ENCODE data around the gene GPI. TPM values are rescaled to one million over a fixed set of nuclear protein-coding genes. Genes with fewer than 3 reads are reported as not detected.

GPI gene
- total and polyA plus RNA-seq, 2 of the 13 experiments (the other 11 are each of a cell fraction or from before 2014, with no cell fraction given) = 147 to 167 TPM

DNA sequence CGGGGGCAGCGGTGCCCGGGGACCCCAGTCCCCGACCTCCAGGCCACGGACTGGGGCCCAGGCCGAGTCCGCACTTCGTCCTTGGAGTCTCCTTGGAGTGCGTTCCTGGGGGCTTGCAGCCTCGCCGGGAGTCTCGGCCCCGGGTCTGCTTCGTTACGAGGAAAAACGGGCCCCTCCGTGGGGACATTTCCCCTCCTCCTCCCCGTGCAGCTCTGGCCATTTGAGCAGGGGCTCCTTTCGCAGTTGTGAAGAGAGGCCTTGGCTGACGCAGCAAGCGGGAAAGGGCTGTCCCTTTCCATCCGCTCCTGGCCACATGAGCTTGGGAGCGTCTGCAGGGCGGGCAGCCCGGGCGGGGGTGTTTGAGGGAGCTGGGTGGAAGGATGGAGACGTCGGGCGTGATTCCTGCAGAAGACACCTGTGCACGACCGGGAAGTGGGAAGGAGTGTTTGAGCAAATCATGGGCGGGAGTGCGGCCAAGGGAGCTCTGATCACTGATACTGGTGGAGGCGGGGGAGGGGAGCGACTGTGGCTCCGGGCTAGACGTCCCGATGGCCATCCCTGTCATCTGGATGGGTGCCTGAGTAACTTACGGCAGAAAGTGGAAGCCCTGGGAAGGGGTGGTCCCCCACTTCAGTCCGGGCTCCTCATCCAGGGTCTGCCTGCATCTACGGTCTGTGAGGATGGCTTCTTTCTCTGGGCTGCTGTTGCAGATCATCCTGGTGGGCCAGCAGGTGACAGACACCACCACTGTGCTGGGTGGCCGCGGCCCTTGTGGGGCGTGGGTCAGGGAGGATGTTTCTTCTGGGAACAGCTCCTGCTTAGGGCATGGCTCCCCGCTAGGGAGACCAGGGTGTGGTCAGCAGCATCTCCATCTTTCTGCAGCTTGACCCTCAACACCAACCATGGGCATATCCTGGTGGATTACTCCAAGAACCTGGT, 736 bp downstream of the GPI start (continued):
- TF ChIP-seq, protein P1, sequence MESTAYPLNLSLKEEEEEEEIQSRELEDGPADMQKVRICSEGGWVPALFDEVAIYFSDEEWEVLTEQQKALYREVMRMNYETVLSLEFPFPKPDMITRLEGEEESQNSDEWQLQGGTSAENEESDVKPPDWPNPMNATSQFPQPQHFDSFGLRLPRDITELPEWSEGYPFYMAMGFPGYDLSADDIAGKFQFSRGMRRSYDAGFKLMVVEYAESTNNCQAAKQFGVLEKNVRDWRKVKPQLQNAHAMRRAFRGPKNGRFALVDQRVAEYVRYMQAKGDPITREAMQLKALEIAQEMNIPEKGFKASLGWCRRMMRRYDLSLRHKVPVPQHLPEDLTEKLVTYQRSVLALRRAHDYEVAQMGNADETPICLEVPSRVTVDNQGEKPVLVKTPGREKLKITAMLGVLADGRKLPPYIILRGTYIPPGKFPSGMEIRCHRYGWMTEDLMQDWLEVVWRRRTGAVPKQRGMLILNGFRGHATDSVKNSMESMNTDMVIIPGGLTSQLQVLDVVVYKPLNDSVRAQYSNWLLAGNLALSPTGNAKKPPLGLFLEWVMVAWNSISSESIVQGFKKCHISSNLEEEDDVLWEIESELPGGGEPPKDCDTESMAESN (CRISPR knock-in tag; conservative IDR thresholded peaks at IDR 0.05) = 0 out of 2 replicates have a peak, but pooled peaks have one; percentile 23
- TF ChIP-seq, protein P2, sequence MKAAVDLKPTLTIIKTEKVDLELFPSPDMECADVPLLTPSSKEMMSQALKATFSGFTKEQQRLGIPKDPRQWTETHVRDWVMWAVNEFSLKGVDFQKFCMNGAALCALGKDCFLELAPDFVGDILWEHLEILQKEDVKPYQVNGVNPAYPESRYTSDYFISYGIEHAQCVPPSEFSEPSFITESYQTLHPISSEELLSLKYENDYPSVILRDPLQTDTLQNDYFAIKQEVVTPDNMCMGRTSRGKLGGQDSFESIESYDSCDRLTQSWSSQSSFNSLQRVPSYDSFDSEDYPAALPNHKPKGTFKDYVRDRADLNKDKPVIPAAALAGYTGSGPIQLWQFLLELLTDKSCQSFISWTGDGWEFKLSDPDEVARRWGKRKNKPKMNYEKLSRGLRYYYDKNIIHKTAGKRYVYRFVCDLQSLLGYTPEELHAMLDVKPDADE (CRISPR knock-in tag; IDR thresholded peaks at IDR 0.05) = peak; percentile 53; the same call in 1 of the 2 replicates
- TF ChIP-seq TAF15 (IDR thresholded peaks at IDR 0.05; ENCODE audit: low read depth, low read length, poor library complexity, severe bottlenecking) (no peak), ZNF460 (CRISPR knock-in tag; IDR thresholded peaks at IDR 0.05; ENCODE audit: borderline replicate concordance) (no peak), NKX3-1 (CRISPR knock-in tag; IDR thresholded peaks at IDR 0.05) (no peak), TARDBP (CRISPR knock-in tag; IDR thresholded peaks at IDR 0.05) (no peak), THAP11 (CRISPR knock-in tag; IDR thresholded peaks at IDR 0.05) (no peak), GFI1 (CRISPR knock-in tag; IDR thresholded peaks at IDR 0.05; ENCODE audit: borderline replicate concordance) (no peak; the same call in 1 of the 2 replicates), TSC22D2 (CRISPR knock-in tag; IDR thresholded peaks at IDR 0.05; ENCODE audit: borderline replicate concordance) (no peak), MED1 (CRISPR knock-in tag; IDR thresholded peaks at IDR 0.05) (no peak), ZNF703 (CRISPR knock-in tag; IDR thresholded peaks at IDR 0.05; ENCODE audit: borderline replicate concordance) (no peak), ZNF101 (CRISPR knock-in tag; IDR thresholded peaks at IDR 0.05; ENCODE audit: borderline replicate concordance, low read depth) (0 out of 2 replicates have a peak, but pooled peaks have one; percentile 12), RFX5 (IDR thresholded peaks at IDR 0.05; ENCODE audit: low read depth, low read length) (no peak), ZNF563 (CRISPR knock-in tag; IDR thresholded peaks at IDR 0.05) (0 out of 2 replicates have a peak, but pooled peaks have one; percentile 30), RBM39 (IDR thresholded peaks at IDR 0.05; ENCODE audit: low read depth, low read length, poor library complexity, severe bottlenecking) (peak; percentile 44), MTF1 (CRISPR knock-in tag; IDR thresholded peaks at IDR 0.05) (no peak)
- TF ChIP-seq, protein P3, sequence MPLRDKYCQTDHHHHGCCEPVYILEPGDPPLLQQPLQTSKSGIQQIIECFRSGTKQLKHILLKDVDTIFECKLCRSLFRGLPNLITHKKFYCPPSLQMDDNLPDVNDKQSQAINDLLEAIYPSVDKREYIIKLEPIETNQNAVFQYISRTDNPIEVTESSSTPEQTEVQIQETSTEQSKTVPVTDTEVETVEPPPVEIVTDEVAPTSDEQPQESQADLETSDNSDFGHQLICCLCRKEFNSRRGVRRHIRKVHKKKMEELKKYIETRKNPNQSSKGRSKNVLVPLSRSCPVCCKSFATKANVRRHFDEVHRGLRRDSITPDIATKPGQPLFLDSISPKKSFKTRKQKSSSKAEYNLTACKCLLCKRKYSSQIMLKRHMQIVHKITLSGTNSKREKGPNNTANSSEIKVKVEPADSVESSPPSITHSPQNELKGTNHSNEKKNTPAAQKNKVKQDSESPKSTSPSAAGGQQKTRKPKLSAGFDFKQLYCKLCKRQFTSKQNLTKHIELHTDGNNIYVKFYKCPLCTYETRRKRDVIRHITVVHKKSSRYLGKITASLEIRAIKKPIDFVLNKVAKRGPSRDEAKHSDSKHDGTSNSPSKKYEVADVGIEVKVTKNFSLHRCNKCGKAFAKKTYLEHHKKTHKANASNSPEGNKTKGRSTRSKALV (CRISPR knock-in tag; IDR thresholded peaks at IDR 0.05) = no peak
- TF ChIP-seq, protein P4, sequence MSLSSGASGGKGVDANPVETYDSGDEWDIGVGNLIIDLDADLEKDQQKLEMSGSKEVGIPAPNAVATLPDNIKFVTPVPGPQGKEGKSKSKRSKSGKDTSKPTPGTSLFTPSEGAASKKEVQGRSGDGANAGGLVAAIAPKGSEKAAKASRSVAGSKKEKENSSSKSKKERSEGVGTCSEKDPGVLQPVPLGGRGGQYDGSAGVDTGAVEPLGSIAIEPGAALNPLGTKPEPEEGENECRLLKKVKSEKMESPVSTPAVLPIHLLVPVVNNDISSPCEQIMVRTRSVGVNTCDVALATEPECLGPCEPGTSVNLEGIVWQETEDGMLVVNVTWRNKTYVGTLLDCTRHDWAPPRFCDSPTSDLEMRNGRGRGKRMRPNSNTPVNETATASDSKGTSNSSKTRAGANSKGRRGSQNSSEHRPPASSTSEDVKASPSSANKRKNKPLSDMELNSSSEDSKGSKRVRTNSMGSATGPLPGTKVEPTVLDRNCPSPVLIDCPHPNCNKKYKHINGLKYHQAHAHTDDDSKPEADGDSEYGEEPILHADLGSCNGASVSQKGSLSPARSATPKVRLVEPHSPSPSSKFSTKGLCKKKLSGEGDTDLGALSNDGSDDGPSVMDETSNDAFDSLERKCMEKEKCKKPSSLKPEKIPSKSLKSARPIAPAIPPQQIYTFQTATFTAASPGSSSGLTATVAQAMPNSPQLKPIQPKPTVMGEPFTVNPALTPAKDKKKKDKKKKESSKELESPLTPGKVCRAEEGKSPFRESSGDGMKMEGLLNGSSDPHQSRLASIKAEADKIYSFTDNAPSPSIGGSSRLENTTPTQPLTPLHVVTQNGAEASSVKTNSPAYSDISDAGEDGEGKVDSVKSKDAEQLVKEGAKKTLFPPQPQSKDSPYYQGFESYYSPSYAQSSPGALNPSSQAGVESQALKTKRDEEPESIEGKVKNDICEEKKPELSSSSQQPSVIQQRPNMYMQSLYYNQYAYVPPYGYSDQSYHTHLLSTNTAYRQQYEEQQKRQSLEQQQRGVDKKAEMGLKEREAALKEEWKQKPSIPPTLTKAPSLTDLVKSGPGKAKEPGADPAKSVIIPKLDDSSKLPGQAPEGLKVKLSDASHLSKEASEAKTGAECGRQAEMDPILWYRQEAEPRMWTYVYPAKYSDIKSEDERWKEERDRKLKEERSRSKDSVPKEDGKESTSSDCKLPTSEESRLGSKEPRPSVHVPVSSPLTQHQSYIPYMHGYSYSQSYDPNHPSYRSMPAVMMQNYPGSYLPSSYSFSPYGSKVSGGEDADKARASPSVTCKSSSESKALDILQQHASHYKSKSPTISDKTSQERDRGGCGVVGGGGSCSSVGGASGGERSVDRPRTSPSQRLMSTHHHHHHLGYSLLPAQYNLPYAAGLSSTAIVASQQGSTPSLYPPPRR (CRISPR knock-in tag; IDR thresholded peaks at IDR 0.05; ENCODE audit: borderline replicate concordance) = no peak
